Activated CD4-positive, alpha-beta T cell treated with anti-CD3 and anti-CD28 coated beads, Interleukin-10, Interleukin-2, amounts not matched to agents 100 ng/mL and 50 ng/mL, durations not matched to agents 16 hours and 8 hours (primary cell): ENCODE results near the gene MKKS.

Experiments
- DNase-seq: peaks from one replicate; pipeline ENCODE4 v3.0.0-alpha.2; 2020

The MKKS gene

DNA sequence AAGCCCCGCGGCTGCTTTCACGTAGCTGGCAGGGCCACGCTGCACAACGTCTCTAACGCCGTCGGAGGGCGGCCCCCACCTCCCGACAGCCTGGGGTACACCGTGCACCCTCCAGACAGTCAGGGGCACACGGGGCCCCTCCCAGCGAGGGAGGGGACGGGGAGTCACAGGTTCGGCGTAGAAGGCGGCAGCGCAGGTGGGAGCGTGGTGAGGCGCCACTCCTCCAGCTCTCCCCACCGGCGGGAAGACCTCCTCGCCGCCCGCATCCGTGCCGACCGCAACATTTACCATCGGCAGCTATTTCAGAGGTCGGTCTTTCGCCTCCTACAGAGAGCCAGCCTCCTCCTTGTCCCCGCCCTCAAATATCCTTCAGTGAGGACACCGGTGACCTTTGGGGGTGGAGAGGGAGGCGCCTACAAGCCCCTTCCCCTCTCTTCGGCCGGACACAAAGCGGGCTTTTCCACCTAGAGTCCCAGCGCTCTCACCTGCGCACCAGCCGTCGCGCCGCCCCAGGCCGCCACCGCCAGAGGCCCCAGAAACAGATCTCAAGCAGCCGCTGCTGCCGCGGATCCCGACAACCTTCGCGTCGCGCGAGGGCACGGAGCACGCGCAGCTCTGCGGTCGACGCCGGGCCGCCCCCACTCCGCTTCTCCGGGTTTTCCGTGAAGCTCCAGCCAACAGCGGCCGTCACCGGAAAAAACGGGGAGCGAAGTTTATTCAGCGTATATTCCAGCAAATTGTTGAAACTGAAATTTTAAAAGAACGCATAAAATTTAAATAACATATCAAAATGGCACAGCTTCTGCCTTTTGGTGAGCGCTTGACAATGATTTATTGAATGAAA is at the start of gene MKKS:
MKKS (minus strand) TSS at position 600 of the 844 bp plus-strand sequence. CDS start 20,708 bp downstream, outside the sequence.
- peak; percentile 90 for DNase-seq

DNA sequence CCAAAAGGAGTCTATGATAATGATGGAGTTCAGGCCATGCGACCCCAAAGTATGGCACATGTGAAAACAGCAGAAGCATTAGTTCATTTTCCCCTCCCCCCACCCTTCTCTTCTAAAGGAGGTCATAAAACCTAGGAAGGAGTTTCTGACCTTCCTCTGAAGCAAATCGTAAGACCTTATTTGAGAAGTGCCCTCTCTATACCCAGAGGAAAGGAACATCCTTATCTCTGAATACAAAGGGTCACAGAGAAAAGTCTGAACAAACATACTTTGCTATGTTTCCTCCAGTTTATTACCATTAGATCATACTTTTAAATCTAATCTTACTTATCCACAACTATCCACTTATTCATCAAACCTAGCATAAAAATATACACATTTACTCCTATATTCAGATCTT is 49.7 kb upstream of the MKKS start:
- no peak for DNase-seq

DNA sequence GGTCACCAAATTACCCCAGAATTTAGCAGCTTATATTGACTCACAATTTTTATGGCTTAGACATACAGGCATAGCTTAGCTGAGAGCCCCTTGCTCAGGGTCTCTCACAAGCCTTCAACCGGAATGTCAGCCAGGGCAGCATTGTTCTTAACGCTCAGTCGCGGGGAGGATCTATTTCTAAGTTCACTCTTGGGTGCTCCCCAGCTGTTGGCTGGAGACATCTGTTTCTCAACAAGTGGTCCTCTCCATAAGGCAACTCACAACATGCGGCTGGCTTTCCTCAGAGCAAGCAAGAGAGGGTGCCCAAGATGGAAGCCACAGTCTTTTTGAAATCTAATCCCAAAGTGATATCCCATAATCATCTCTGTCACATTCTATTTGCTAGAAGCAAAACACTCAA is 47.7 kb upstream of the MKKS start:
- DNase-seq = no peak

DNA sequence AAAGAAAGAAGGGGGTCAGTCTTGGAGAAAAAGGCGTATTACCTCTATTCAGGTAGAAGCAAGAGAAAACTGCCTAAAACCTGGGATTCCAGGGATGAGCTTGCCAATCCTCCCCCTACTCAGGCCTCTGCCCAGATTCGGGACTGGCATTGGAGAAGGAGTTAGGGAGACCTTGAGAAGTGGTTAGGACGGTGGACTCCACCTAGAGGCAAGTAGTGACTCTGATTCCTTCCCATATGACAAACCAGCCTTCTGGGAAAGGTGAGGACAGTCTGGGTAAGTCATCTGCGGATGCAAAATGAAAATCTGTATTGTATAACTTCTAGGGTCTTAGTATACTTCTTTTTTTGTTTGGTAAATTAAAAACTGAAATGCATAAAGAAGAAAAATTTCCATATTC is 44.9 kb upstream of the MKKS start:
- DNase-seq = no peak

DNA sequence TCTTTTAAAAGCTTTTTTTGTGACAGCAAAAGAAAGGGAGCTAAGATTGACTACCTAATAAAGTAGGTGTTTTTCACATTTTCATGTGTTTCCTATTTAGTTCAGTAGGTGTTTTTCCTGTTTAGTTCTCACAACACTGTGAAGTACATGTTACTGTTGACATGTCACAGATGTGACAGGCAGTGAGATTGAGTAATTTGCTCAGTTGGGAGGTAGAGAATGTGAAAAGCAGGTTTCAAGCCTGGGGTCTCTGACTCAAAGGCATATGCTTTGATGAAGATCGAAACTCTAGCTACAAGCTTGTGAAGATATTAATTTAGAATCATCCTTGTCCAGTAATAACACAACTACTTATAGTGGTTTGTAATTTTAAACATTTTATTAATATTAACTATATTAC is 44.2 kb upstream of the MKKS start:
- DNase-seq = peak; percentile 67

GRCh38 chr20:10476319-10476724 is 42.3 kb upstream of the MKKS start:
- DNase-seq = peak; percentile 47

- peak; percentile 28 for DNase-seq
Observed at GRCh38 chr20:10475225-10475624, 41.2 kb upstream of the MKKS start.

GRCh38 chr20:10474606-10475184 is 40.7 kb upstream of the MKKS start:
- no peak for DNase-seq

GRCh38 chr20:10472871-10473270 is 38.8 kb upstream of the MKKS start:
- DNase-seq = no peak

- no peak for DNase-seq
Observed at GRCh38 chr20:10470276-10470675, 36.3 kb upstream of the MKKS start.

GRCh38 chr20:10469599-10469998 is 35.6 kb upstream of the MKKS start:
- peak; percentile 51 for DNase-seq

DNA sequence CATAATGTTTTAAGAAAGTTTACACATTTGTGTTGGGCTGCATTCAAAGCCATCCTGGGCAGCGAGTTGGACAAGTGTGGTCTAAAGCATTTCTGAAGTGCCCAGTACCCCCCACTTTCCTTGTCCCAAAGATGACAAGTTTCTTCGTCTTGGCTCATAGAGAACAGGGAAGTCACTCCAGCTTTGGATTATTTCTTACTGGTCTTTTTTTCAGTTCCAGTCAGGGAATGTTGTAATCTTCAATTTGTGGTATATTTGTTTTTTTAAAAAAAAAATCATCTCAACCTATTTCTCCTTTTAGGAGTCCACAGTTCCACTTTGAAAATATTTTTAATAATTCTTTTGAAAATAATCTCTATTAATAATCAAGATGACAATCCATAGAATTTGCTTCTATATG is 35.0 kb upstream of the MKKS start:
- no peak for DNase-seq

DNA sequence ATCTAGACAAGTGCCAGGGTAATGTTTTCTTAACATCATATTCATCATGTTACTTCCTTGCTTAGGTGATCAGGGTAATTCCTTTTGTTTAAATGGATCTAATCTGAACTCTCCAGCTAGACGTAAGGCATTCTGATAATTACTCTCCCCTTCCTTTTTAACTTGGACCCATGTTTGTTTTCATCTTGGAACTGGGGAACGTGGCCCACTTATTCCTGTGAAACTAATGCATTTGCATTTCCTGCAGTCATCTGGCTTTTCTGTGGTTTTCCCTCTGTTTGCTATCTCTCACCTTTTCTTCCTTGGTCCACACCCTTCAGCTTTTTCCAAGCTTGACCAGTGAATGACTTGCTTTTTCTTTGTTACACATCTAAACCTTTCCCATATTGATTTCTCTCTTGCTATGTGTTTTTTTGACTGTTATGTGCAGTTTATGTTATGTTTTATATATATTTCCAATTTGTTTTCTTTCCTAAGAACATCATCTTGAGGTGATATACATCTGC is 34.4 kb upstream of the MKKS start:
- DNase-seq = no peak

- DNase-seq = no peak
Observed at GRCh38 chr20:10467681-10468339, 33.8 kb upstream of the MKKS start.

- DNase-seq = no peak
Observed at GRCh38 chr20:10466855-10467254, 32.8 kb upstream of the MKKS start.

DNA sequence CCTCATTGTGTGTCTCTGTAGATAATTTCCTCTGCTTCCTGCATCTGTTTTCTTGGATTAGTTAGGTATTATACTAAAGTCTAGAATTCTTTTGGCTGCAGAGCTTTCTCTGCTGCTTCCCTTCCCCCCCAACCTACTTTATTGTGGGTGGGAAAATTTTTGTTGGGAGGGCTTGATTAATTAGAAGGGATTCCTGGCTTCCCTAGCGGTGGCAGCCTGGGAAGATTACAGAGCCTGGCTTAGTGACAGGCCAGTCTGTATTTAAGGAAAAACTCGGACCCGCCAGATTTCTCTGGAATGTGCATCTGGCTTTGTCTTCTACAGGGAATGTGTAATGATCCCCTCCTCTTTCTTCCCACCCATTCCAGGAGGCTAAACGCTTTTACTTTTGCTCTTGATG is 32.3 kb upstream of the MKKS start:
- DNase-seq = no peak

GRCh38 chr20:10465135-10465534 is 31.1 kb upstream of the MKKS start:
- DNase-seq = no peak

DNA sequence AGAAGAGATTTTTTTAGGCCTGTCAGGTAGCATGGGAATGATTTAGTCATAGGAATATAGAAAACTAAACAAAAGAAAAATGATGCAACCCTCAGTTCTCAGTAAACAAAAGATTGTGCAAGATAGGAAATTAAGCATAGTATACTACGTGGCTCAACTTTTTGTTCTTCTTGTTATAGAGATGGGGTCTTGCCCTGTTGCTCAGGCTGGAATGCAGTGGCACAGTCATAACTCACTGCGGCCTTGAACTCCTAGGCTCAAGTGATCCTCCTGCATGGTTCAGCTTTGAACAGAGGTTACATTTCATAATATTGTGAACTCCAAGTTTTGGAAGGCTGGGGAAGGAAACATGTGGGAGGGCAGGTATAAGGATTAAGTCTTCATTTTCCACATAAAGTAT is 29.6 kb upstream of the MKKS start:
- no peak for DNase-seq

DNA sequence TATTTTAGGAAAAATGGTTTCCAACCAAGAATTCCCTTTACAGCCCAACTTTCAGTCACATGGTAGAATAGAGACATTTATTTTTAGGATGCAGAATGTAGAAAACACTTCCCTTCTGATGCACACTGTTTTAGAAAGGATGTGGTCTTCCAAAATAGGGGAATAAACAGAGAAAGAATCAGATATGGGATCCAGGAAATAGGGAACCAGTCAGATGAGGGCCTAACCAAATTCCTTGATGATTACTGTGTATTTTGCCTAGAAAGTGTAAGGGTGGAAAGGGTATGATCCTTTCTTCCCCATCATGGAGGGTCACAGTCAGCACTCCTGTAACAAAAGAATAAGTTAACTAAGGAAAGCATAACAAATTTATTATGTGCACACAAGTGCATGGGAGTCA is 28.5 kb upstream of the MKKS start:
- DNase-seq = no peak

DNA sequence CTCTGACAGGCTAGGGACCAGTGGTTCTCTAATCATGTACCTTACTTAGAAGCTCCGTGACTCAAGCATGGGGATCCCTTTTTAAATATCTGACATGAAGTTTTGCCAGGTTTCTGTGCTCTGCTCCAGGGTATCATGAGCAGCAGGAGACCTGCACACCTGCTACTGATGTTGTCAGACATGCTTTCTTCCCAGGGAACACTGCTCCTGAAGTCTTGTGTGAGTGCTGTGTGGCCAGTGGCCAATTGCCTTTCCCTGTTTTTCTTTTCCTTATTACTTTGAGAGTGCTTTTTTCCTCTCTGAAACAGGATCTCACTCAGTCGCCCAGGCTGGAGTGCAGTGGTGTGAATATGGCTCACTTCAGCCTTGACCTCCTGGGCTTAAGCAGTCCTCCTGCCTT is 27.5 kb upstream of the MKKS start:
- no peak for DNase-seq

DNA sequence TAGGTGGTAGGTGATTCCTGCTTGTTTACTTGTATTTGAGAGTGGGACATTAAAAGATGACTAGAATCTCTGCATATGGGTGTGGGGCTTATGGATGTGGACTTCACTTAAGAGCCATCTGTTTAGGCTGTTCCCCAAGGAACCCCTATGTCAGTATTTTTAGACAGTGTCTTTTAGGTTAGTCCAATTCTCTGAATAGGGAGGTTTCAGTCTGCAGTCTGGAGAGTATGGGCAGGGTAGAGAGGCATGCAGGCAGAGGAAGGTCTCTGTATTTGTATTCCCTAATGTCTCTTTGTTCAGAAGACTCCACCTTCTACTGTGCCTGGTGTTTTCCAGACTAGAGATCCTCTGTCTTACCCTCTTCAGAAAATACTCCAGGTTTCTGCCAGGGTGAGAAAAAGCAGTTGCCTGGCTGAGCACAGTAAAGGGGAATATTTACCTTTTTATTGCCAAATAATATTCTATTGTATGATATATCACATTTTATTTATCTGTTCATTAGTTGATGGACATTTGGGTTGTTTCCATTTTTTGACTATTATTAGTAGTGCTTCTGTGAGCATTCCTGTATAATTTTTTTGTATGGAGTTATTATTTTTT is 20.2 kb upstream of the MKKS start:
- DNase-seq = no peak

GRCh38 chr20:10453241-10453640 is 19.2 kb upstream of the MKKS start:
- peak; percentile 66 for DNase-seq

- no peak for DNase-seq
Observed at GRCh38 chr20:10449270-10449669, 15.2 kb upstream of the MKKS start.
